IMR-90 (cell line): ENCODE results near the gene CHP2. TPM values are rescaled to one million over a fixed set of nuclear protein-coding genes. Genes with fewer than 3 reads are reported as not detected.

Experiments used
- ATAC-seq: fragments of 200-7000 bp; cut with Tn5 transposase; 2 replicates; pipeline ENCODE4 v1.9.1; 2020; ENCODE audit warnings: low read depth, mild to moderate bottlenecking, moderate library complexity
- BruUV-seq: library from RNA; stranded (reverse); fragments of 400-500 nt; replicated peaks from 2 replicates; lab custom pipeline; 2021; lab: Mats Ljungman, UMichigan
- CTCF ChIA-PET: fragments of 300-600 bp; formaldehyde crosslinking; extraction: SDS; loops from one replicate; lab custom pipeline; 2021; ENCODE audit warnings: antibody characterized with exemption; lab: Yijun Ruan, JAX
- POLR2A ChIA-PET: fragments of 300-600 bp; sonication (Branson Sonifier 250); formaldehyde crosslinking; loops from one replicate; lab custom pipeline; 2022; ENCODE audit warnings: antibody characterized with exemption; ENCODE audit not compliant: unreplicated experiment; lab: Charles Lee
- DNase-seq: peaks from one replicate; pipeline ENCODE4 v3.0.0; 2013
- H2AFZ ChIP-seq: replicated peaks from 2 replicates; pipeline ENCODE3; 2013; ENCODE audit warnings: low read length, mild to moderate bottlenecking; ENCODE audit not compliant: poor library complexity
- H2AK5ac ChIP-seq: 2 replicates; pipeline ENCODE4 v1.6.1; 2013; ENCODE audit warnings: low read depth, low read length, inconsistent platforms
- H2AK9ac ChIP-seq: replicated peaks from 2 replicates; pipeline ENCODE3; 2013; ENCODE audit warnings: mild to moderate bottlenecking, low read depth, low read length, moderate library complexity; ENCODE audit not compliant: poor library complexity
- H2BK120ac ChIP-seq: 2 replicates; pipeline ENCODE4 v1.6.1; 2013; ENCODE audit warnings: low read depth, low read length, inconsistent platforms
- H2BK15ac ChIP-seq: 3 replicates; pipeline ENCODE4 v1.6.1; 2013; ENCODE audit warnings: low read depth, low read length, inconsistent platforms
- H2BK20ac ChIP-seq: 2 replicates; pipeline ENCODE4 v1.6.1; 2013; ENCODE audit warnings: low read depth, mild to moderate bottlenecking, inconsistent platforms, low read length, moderate library complexity
- H2BK5ac ChIP-seq: 2 replicates; pipeline ENCODE4 v1.6.1; 2013; ENCODE audit warnings: mild to moderate bottlenecking, low read depth, low read length, inconsistent platforms; ENCODE audit not compliant: poor library complexity, severe bottlenecking
- H3K14ac ChIP-seq: replicated peaks from 2 replicates; pipeline ENCODE4 v1.6.1; 2013; ENCODE audit warnings: low read depth, low read length, inconsistent platforms
- H3K18ac ChIP-seq: 2 replicates; pipeline ENCODE4 v1.6.1; 2013; ENCODE audit warnings: low read depth, low read length, control low read depth
- H3K23ac ChIP-seq: 2 replicates; pipeline ENCODE4 v1.6.1; 2013; ENCODE audit warnings: low read depth, low read length, inconsistent platforms
- H3K27ac ChIP-seq: 2 replicates; pipeline ENCODE4 v1.5.1; 2013; ENCODE audit warnings: mild to moderate bottlenecking, control low read depth, low read length; ENCODE audit not compliant: insufficient read depth
- H3K27me3 ChIP-seq: 2 replicates; pipeline ENCODE4 v1.6.1; 2013; ENCODE audit warnings: low read length; ENCODE audit not compliant: control insufficient read depth, insufficient read depth
- H3K36me3 ChIP-seq: 2 replicates; pipeline ENCODE4 v1.6.1; 2013; ENCODE audit warnings: low read length, mixed read lengths; ENCODE audit not compliant: control insufficient read depth, insufficient read depth
- H3K4ac ChIP-seq: 2 replicates; pipeline ENCODE4 v1.6.1; 2013; ENCODE audit warnings: low read depth, low read length, inconsistent platforms
- H3K4me1 ChIP-seq: 2 replicates; pipeline ENCODE4 v1.6.1; 2013; ENCODE audit warnings: low read length, mixed read lengths; ENCODE audit not compliant: control insufficient read depth, insufficient read depth
- H3K4me2 ChIP-seq: 2 replicates; pipeline ENCODE4 v1.6.1; 2013; ENCODE audit warnings: low read depth, mild to moderate bottlenecking, control low read depth, low read length, moderate library complexity
- H3K4me3 ChIP-seq: 2 replicates; pipeline ENCODE4 v1.5.1; 2013; ENCODE audit warnings: low read depth, mild to moderate bottlenecking, control low read depth, low read length, moderate library complexity; ENCODE audit not compliant: insufficient read depth
- H3K56ac ChIP-seq: 2 replicates; pipeline ENCODE4 v1.6.1; 2013; ENCODE audit warnings: low read length, inconsistent platforms; ENCODE audit not compliant: insufficient read depth; ENCODE audit errors: extremely low read depth
- H3K79me1 ChIP-seq, 2 experiments: 2 replicates each; pipeline ENCODE4 v1.6.1; 2013; ENCODE audit warnings: low read length in 2 of 2, inconsistent platforms in 1 of 2, low read depth in 1 of 2
- H3K9ac ChIP-seq: 2 replicates; pipeline ENCODE4 v1.6.1; 2013; ENCODE audit warnings: low read depth, low read length, control low read depth
- H3K9me1 ChIP-seq: 2 replicates; pipeline ENCODE4 v1.6.1; 2013; ENCODE audit warnings: low read length, inconsistent platforms; ENCODE audit not compliant: insufficient read depth
- H3K9me3 ChIP-seq: 2 replicates; pipeline ENCODE4 v1.6.1; 2013; ENCODE audit warnings: low read length; ENCODE audit not compliant: control insufficient read depth, insufficient read depth
- H4K20me1 ChIP-seq: 2 replicates; pipeline ENCODE4 v1.6.1; 2013; ENCODE audit warnings: low read length, inconsistent platforms; ENCODE audit not compliant: insufficient read depth
- H4K5ac ChIP-seq: 2 replicates; pipeline ENCODE4 v1.6.1; 2013; ENCODE audit warnings: mild to moderate bottlenecking, low read depth, low read length, control low read depth
- H4K8ac ChIP-seq, 2 experiments: 2 replicates each; pipeline ENCODE4 v1.6.1; 2013; ENCODE audit warnings: low read depth in 2 of 2, low read length in 2 of 2, control low read depth in 1 of 2, inconsistent platforms in 1 of 2
- H4K91ac ChIP-seq: 2 replicates; pipeline ENCODE4 v1.6.1; 2013; ENCODE audit warnings: low read depth, low read length, inconsistent platforms; ENCODE audit not compliant: insufficient read depth
- BHLHE40 ChIP-seq: fragments of 150-350 bp; IDR thresholded peaks from 2 replicates; pipeline ENCODE4 v1.6.1; 2016; ENCODE audit warnings: mild to moderate bottlenecking, low read depth, low read length
- CHD1 ChIP-seq: IDR thresholded peaks from 2 replicates; pipeline ENCODE4 v1.6.1; 2012; ENCODE audit warnings: low read depth, low read length, improper control_type of control experiment
- ELK1 ChIP-seq: fragments of 150-350 bp; IDR thresholded peaks from 2 replicates; pipeline ENCODE4 v1.6.1; 2016; ENCODE audit warnings: low read depth, mild to moderate bottlenecking, low read length, moderate library complexity, borderline replicate concordance
- MAFK ChIP-seq: IDR thresholded peaks from 2 replicates; pipeline ENCODE4 v1.6.1; 2012; ENCODE audit warnings: low read depth, low read length, improper control_type of control experiment
- MAZ ChIP-seq: IDR thresholded peaks from 2 replicates; pipeline ENCODE4 v1.6.1; 2012; ENCODE audit warnings: low read depth, mild to moderate bottlenecking, low read length, improper control_type of control experiment, moderate library complexity, borderline replicate concordance
- POLR2A ChIP-seq: IDR thresholded peaks from 2 replicates; pipeline ENCODE4 v1.6.1; 2012; ENCODE audit warnings: mild to moderate bottlenecking, low read depth, low read length
- WGBS, 2 experiments: methylation state at CpG; one replicate each; pipeline versions ENCODE4 v1.1.5 to v1.1.7; 2013; ENCODE audit warnings: missing lambda C conversion rate in 2 of 2; ENCODE audit not compliant: insufficient read length in 1 of 2; ENCODE audit errors: extremely low coverage in 2 of 2; 5-methylcytosine and 5-hydroxymethylcytosine counted together
- dilution Hi-C: fragments of 300-500 bp; cut with HindIII; formaldehyde crosslinking; loops from one replicate; pipeline ENCODE4 v1.14.3; 2018; ENCODE audit warnings: low sequenced_read_pairs; ENCODE audit not compliant: unreplicated experiment
- in situ Hi-C: fragments of 300-500 bp; cut with MboI; formaldehyde crosslinking; loops from 3 replicates; pipeline ENCODE4 v1.14.3; 2019; ENCODE audit warnings: low sequenced_read_pairs, inconsistent platforms, mixed read lengths
- intact Hi-C: fragments of 100-400 bp; cut with micrococcal nuclease; formaldehyde crosslinking; loops from 2 replicates; pipeline ENCODE4 v1.10.0; 2022
- polyA plus RNA-seq, 3 experiments: library from polyadenylated mRNA; depleted of rRNA; stranded (reverse); fragments of >200 nt; gene quantifications; 2 replicates each; pipeline ENCODE4 v1.2.3, GENCODE V29; 2012; ENCODE audit warnings: low replicate concordance in 1 of 3
- total RNA-seq: library from RNA; depleted of rRNA; stranded (reverse); fragments of >200 nt; gene quantifications from 2 replicates; pipeline ENCODE4 v1.2.3, GENCODE V29; 2012

CHP2 gene
- total and polyA plus RNA-seq, 2 of the 4 experiments (the other 2 are of a cell fraction): not detected

- H3K4me2 ChIP-seq: no peak overlapping the region
- no peaks in the 10 kb centered on the region for H3K4me1 ChIP-seq
- in situ Hi-C loops: no loop called here
- no peak overlapping the region for H2BK120ac ChIP-seq
- H4K20me1 ChIP-seq: no peaks in the 10 kb centered on the region
- no peak overlapping the region for H2AK5ac ChIP-seq
- no peak overlapping the region for H3K56ac ChIP-seq
- H3K9ac ChIP-seq: no peak overlapping the region
- no peak overlapping the region for H3K18ac ChIP-seq
- 38% methylated on average over 1 of the region's 2 CpGs; no CpG with 5 or more reads in 1 of the 2 experiments for WGBS, 2 experiments
- CTCF ChIA-PET: no interaction called here
- no peaks in the 10 kb centered on the region for H3K27me3 ChIP-seq
- no peak overlapping the region for H2AFZ ChIP-seq
- DNase-seq: no peak
- no peak overlapping the region for H3K27ac ChIP-seq
- BruUV-seq: no TSS peak
- H4K91ac ChIP-seq: no peak overlapping the region
- no peak overlapping the region for H3K23ac ChIP-seq
- TF ChIP-seq MAZ (no peak), ELK1 (no peak), MAFK (no peak), BHLHE40 (no peak), POLR2A (no peak), CHD1 (no peak)
- no peak for ATAC-seq
- H4K8ac ChIP-seq: no peak overlapping the region
- no peaks in the 10 kb centered on the region for H3K9me1 ChIP-seq
- no peak overlapping the region for H3K4me3 ChIP-seq
- H3K36me3 ChIP-seq: no peaks in the 10 kb centered on the region
- H3K14ac ChIP-seq: no peak overlapping the region
- H2AK9ac ChIP-seq: no peak overlapping the region
- no peaks in the 10 kb centered on the region for H3K79me1 ChIP-seq
- no peak overlapping the region for H3K4ac ChIP-seq
- POLR2A ChIA-PET: no interaction called here
- H3K9me3 ChIP-seq: no peaks in the 10 kb centered on the region
- no peak overlapping the region for H4K5ac ChIP-seq
- H2BK5ac ChIP-seq: no peak overlapping the region
- H2BK20ac ChIP-seq: no peak overlapping the region
- H2BK15ac ChIP-seq: no peak overlapping the region
- dilution Hi-C loops: no loop called here
- intact Hi-C loops: no loop called here
Observed at GRCh38 chr16:23773339-23773738, 18.5 kb downstream of the CHP2 start.
